ENCODE measurements around the gene SETD2. TPM values are rescaled to one million over a fixed set of nuclear protein-coding genes. Genes with fewer than 3 reads are reported as not detected.

SETD2 gene
- total RNA-seq, 1 donor from 2014 or later: 26.4 TPM

DNA sequence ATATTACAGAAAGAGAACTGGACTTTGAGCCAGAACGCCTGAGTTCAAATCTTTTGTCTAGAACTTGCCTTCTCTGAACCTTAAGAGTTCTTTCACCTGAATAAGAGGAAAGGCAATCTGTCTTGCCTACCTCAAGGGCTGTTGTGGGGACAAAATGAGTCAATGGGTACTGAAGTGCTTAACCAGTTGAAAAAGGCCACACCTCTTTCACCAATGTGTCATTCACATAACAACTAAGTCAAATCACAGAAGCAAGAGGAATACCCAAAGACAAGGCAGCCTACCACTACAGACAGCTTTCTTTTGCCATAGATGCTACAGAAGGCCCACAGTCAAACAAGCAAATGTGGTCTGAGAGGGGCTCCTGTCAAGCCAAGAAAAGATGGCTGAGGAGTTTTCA, 144.7 kb downstream of the SETD2 start:
- Histone ChIP-seq H3K4me3 (no peak overlapping the region), H3K36me3 (peaks cover 39% of the 10 kb centered on the region), H3K27me3 (ENCODE audit: low read depth) (no peaks in the 10 kb centered on the region), H3K27ac (replicated peaks) (no peak overlapping the region), H3K4me1 (peaks cover 25% of the 10 kb centered on the region), H3K9me3 (replicated peaks) (no peaks in the 10 kb centered on the region)
- intact Hi-C loops (cut with micrococcal nuclease): no loop called here
- no peak for DNase-seq
- TF ChIP-seq, protein P1, sequence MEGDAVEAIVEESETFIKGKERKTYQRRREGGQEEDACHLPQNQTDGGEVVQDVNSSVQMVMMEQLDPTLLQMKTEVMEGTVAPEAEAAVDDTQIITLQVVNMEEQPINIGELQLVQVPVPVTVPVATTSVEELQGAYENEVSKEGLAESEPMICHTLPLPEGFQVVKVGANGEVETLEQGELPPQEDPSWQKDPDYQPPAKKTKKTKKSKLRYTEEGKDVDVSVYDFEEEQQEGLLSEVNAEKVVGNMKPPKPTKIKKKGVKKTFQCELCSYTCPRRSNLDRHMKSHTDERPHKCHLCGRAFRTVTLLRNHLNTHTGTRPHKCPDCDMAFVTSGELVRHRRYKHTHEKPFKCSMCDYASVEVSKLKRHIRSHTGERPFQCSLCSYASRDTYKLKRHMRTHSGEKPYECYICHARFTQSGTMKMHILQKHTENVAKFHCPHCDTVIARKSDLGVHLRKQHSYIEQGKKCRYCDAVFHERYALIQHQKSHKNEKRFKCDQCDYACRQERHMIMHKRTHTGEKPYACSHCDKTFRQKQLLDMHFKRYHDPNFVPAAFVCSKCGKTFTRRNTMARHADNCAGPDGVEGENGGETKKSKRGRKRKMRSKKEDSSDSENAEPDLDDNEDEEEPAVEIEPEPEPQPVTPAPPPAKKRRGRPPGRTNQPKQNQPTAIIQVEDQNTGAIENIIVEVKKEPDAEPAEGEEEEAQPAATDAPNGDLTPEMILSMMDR (IDR thresholded peaks at IDR 0.05; ENCODE audit: borderline replicate concordance): no peak

DNA sequence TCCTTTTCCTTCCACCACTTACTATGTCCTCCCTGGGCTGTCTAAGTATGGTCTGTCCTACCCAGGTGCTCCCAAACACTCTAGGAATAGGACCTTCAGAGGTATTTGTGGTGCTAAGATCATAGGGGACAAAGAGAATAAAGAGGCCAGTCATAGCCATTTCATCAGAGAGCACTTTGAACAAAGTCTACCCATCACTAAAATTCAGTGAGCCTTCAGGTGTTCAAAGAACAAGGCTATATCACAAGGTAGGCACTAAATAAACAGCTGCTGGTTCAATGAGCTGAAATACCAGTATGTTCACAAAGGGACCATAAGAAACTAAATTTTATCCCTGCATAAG, 145.7 kb downstream of the SETD2 start:
- Histone ChIP-seq H3K27me3 (ENCODE audit: low read depth) (no peaks in the 10 kb centered on the region), H3K4me3 (no peak overlapping the region), H3K27ac (replicated peaks) (no peak overlapping the region), H3K4me1 (peaks cover 26% of the 10 kb centered on the region), H3K9me3 (replicated peaks) (no peaks in the 10 kb centered on the region), H3K36me3 (peaks cover 39% of the 10 kb centered on the region)
- TF ChIP-seq, protein P1 (IDR thresholded peaks at IDR 0.05; ENCODE audit: borderline replicate concordance): no peak
- intact Hi-C loops (cut with micrococcal nuclease): no loop called here
- no peak for DNase-seq

DNA sequence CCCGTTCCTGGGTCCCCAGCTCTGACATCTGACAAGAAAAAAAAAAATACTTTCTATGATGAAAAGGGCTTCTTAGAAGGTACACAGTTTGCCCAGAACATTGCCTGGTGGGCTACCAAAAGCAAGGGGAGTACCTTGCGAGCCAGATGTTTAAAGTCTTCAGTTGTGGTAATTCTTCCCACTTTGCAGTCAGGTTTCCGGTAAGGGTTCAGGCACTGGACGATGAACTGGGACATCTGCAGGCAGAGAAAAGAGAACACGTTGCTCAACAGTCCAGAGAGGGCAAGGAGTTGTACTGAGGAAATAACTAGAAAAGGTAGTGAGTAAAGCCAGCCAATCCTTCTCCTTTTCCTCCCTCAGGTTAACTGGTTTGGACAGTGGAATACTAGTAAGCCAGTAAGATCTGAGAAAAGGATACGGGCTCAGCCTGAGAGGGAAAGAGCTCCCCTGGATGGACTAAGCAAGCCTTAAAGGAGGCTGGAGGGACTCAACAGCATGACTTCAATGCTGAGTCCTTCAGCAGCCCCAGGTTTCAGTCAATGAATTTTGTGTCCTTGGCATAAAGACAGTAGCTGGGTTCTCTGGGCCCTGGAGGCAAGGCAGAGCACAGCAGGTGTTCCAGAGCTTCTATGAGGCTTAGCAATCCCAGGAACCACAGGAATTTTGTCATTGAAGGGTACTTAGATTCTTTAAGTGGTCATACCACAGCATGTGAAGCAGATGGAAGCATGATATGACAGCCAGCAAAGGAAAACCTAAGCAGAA, 146.2 kb downstream of the SETD2 start:
- Histone ChIP-seq H3K9me3 (replicated peaks) (no peaks in the 10 kb centered on the region), H3K36me3 (peaks cover 39% of the 10 kb centered on the region), H3K4me3 (no peak overlapping the region), H3K27ac (replicated peaks) (no peak overlapping the region), H3K27me3 (ENCODE audit: low read depth) (no peaks in the 10 kb centered on the region), H3K4me1 (peaks cover 26% of the 10 kb centered on the region)
- TF ChIP-seq, protein P1 (IDR thresholded peaks at IDR 0.05; ENCODE audit: borderline replicate concordance): no peak
- no peak for DNase-seq
- intact Hi-C loops (cut with micrococcal nuclease): no loop called here

DNA sequence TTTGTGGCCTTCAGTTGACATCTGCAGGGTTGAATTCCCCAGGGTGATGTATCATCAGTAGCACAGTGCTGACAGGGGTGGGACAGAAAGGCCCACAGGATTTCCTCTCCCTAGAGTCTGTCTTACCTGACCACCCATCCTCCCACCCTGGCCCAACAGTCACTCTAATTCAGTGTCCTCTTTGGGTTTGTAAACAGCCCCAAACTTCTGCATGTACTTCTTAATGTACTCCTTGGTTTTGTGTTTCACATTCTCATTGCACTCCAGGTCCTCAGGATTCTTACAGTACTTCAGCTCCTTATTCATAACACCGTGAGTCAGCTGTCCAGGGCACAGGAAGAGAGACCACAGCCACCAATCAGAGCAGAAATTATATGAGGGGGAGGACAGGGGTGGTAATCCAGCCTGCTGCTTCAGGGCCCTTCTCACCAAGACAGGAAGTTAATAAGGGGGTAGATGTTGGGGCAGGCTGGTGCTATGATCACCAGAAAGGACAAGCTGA, 146.9 kb downstream of the SETD2 start:
- Histone ChIP-seq H3K4me1 (peaks cover 20% of the 10 kb centered on the region), H3K4me3 (no peak overlapping the region), H3K9me3 (replicated peaks) (no peaks in the 10 kb centered on the region), H3K36me3 (peaks cover 39% of the 10 kb centered on the region), H3K27me3 (ENCODE audit: low read depth) (no peaks in the 10 kb centered on the region), H3K27ac (replicated peaks) (no peak overlapping the region)
- DNase-seq: no peak
- intact Hi-C loops (cut with micrococcal nuclease): no loop called here
- TF ChIP-seq, protein P1 (IDR thresholded peaks at IDR 0.05; ENCODE audit: borderline replicate concordance): no peak

DNA sequence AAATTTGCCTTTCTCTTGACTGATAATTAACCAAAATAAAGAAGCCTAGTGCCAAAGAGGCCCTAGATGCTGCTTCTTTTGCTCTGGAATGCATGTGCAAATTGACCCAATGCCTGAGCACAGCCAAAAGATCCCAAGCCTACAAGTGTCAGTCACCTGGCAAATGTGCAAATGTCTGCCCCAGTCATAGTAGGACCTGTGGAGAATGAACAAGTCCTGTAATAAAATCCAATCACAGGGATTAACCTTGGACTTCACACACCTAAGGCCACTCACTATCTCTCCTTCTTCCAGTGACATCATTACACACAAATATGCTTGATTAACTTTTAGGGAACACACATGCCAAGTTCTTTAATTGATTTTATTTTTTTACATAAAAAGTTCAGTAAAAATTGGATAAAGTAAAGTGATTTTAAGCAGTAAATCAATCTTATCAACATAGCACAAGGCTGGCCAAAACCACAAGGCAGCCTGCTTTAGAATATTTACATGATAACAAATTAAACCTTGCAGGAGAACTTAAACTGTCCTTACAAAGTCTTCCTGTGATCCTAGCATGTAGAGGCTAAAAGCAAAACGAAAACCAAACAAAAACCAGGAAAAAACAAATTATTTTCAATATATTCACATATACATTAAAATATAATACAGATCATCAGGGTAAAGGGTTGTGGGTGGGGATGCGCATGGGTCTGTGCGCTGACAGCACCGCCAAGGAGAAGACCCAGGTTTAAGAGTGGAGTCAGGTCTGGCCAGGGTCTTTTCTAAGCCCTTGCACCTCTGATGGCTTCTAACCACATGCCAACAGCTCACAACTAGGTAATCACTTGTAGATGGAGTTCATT, 147.6 kb downstream of the SETD2 start:
- DNase-seq: no peak
- Histone ChIP-seq H3K27ac (replicated peaks) (no peak overlapping the region), H3K36me3 (peaks cover 39% of the 10 kb centered on the region), H3K27me3 (ENCODE audit: low read depth) (no peaks in the 10 kb centered on the region), H3K9me3 (replicated peaks) (no peaks in the 10 kb centered on the region), H3K4me3 (no peak overlapping the region), H3K4me1 (peaks cover 20% of the 10 kb centered on the region)
- intact Hi-C loops (cut with micrococcal nuclease): no loop called here
- TF ChIP-seq, protein P1 (IDR thresholded peaks at IDR 0.05; ENCODE audit: borderline replicate concordance): no peak

Data from left ventricle myocardium inferior (tissue), 1 donor.